Heart right ventricle (tissue), 16 donors: Measurements from ENCODE around the gene DPAGT1. TPM values are rescaled to one million over a fixed set of nuclear protein-coding genes. Genes with fewer than 3 reads are reported as not detected.

ENCODE experiments used
- ATAC-seq, 8 donors: fragments of 200-7000 bp; cut with Tn5 transposase; one replicate each; pipeline ENCODE4 v1.9.1; 2020; ENCODE audit warnings: mild to moderate bottlenecking in 8 of 8, moderate library complexity in 8 of 8, moderate number of reproducible peaks in 1 of 8
- DNase-seq, 2 donors: peaks; one replicate each; pipeline ENCODE4 v3.0.0-alpha.2; 2020
- H3K27ac ChIP-seq, 10 donors: fragments of 200-600 bp; sonication (generic) in 2 of 10; one replicate each; pipeline versions ENCODE4 v1.5.0 to v1.8.0; 2020 to 2022; ENCODE audit warnings: mild to moderate bottlenecking in 3 of 10
- H3K27me3 ChIP-seq, 7 donors: fragments of 200-600 bp; one replicate each; pipeline ENCODE4 v1.8.0; 2021 to 2022; ENCODE audit warnings: mild to moderate bottlenecking in 2 of 7
- H3K36me3 ChIP-seq, 9 donors: fragments of 200-600 bp; sonication (generic) in 1 of 9; one replicate each; pipeline versions ENCODE4 v1.5.0 to v1.8.0; 2020 to 2022; ENCODE audit warnings: mild to moderate bottlenecking in 2 of 9
- H3K4me1 ChIP-seq, 9 donors: fragments of 200-600 bp; sonication (generic) in 1 of 9; one replicate each; pipeline versions ENCODE4 v1.5.0 to v1.8.0; 2020 to 2022; ENCODE audit warnings: mild to moderate bottlenecking in 4 of 9
- H3K4me3 ChIP-seq, 10 donors: fragments of 200-600 bp; sonication (generic) in 2 of 10; one replicate each; pipeline versions ENCODE4 v1.5.0 to v1.8.0; 2020 to 2022; ENCODE audit warnings: mild to moderate bottlenecking in 7 of 10, moderate library complexity in 2 of 10
- H3K9me3 ChIP-seq, 11 donors: fragments of 200-600 bp in 10 of 11; sonication (generic) in 2 of 11; one replicate each; pipeline versions ENCODE4 v1.5.0 to v1.8.0; 2013 to 2022; ENCODE audit warnings: mild to moderate bottlenecking in 2 of 11, control low read depth in 1 of 11, moderate library complexity in 1 of 11
- WGBS, 2 donors: extraction: QIAGEN DNeasy Blood & Tissue Kit; methylation state at CpG; one replicate each; pipeline ENCODE4 v1.1.7; 2013; ENCODE audit warnings: inconsistent platforms in 1 of 2; 5-methylcytosine and 5-hydroxymethylcytosine counted together
- intact Hi-C, 10 donors: fragments of 100-400 bp; cut with DNase I; formaldehyde crosslinking; loops; one replicate each; pipeline versions ENCODE4 v1.11.1 to v1.14.2; 2022
- polyA plus RNA-seq, 2 donors: library from polyadenylated mRNA; stranded (reverse); fragments of 200-250 nt; gene quantifications; one replicate each; pipeline ENCODE4 v1.2.3, GENCODE V29; 2013
- total RNA-seq, 10 donors: library from RNA; stranded (reverse); fragmentation: NEBNext Ultra II Directional in 3 of 10; extraction: Animal tissue kit (Norgen Biotek cat#: 25700) in 3 of 10; gene quantifications; one replicate each; pipeline versions ENCODE4 v1.2.1 to v1.2.4, GENCODE V29; 2021 to 2023
- TF ChIP-seq, protein P1 (sequence below), 9 donors: fragments of 200-600 bp; sonication (generic) in 2 of 9; IDR thresholded peaks; one replicate each; pipeline versions ENCODE4 v1.5.0 to v1.8.0; 2021 to 2022; ENCODE audit warnings: antibody characterized with exemption in 9 of 9, mild to moderate bottlenecking in 5 of 9, moderate library complexity in 1 of 9
- donor health status: Arrhythmogenic right ventricular cardiomyopathy.
- donor health status: ischemic (EF 13 %, LVEDD 7.1; RV severe dilation, severe dysfunction).
- donor health status: healthy with polysubstance abuse.
- donor health status: DM: no; HTN: yes; CAD: no.
- donor health status: DM: no; HTN: no; CAD: no.
- donor health status: ischemic (EF 25% LVEDD 6.9; RV normal size, moderate dysfunction).
- donor health status: ischemic (EF 25% LVEDD 5.7; RV mildly dilated, moderate dysfunction).
- donor health status: healthy.
- donor health status: DM: yes; HTN: yes; CAD: no.
- donor health status: Ischemic cardiomyopathy.
- donor health status: ischemic (EF 35%, LVEDD 5.7; RV mildly dilated, moderate dysfunction).
- donor health status: nonischemic (EF 11% LVEDD 7.7; RV severe dilation, severe dysfunction).
- donor health status: DM: yes; HTN: yes; CAD: no.
- donor health status: PGD.
- donor health status: ischemic (EF 29% LVEDD 5.4; RV normal size, mild dysfunction).
- donor health status: nonischemic (EF 23%, LVEDD 6.1; RV moderate dilation, normal function).

The DPAGT1 gene
- total and polyA plus RNA-seq, 12 donors = 8.6 to 24.3 (median 16.5) TPM

DNA sequence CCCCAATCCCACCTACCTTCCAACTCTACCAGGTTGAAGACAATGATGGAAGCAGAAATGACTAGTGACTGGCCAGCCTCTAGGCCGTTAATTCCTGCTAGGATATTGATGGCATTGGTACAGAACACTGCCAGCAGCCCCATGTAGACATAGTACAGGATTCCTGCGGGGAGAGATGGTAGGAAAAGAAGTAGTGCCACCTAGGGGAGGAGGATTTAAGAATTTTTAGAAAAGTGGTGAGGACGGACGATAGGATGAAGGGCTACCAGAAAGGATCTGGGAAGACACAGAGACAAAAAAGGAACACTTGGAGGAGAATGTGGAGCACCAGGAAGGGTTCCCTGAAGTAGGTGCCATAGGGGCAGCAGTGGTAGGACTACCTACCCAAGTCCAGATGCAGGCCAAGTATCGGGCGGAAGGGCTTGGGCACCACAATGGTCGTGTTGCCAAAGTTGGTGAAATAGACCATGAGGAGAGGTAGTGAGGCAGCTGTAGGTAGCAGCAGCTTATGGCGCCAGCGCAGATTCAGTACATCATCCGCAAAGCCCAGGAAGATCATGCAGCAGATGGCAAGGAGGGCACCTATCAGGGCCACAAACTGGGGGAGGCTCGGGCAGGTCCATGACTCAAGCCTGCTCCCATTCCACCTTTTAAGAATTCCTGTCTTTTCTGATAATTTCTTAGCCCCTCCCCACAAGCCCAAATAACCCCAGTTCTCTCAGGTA, 1.2 kb downstream of the DPAGT1 start:
- WGBS, 2 donors = 51 to 56% methylated on average over 11 of the region's 11 CpGs
- no peaks in the 10 kb centered on the region for H3K9me3 ChIP-seq
- H3K27ac ChIP-seq = peak overlapping the region in 2 of 10 donors; percentile 92 to 93
- TF ChIP-seq, protein P1, sequence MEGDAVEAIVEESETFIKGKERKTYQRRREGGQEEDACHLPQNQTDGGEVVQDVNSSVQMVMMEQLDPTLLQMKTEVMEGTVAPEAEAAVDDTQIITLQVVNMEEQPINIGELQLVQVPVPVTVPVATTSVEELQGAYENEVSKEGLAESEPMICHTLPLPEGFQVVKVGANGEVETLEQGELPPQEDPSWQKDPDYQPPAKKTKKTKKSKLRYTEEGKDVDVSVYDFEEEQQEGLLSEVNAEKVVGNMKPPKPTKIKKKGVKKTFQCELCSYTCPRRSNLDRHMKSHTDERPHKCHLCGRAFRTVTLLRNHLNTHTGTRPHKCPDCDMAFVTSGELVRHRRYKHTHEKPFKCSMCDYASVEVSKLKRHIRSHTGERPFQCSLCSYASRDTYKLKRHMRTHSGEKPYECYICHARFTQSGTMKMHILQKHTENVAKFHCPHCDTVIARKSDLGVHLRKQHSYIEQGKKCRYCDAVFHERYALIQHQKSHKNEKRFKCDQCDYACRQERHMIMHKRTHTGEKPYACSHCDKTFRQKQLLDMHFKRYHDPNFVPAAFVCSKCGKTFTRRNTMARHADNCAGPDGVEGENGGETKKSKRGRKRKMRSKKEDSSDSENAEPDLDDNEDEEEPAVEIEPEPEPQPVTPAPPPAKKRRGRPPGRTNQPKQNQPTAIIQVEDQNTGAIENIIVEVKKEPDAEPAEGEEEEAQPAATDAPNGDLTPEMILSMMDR (IDR thresholded peaks at IDR 0.05) = peak in 3 of 9 donors; percentile 13 to 42 (median 21)
- H3K27me3 ChIP-seq = no peaks in the 10 kb centered on the region
- no peak for DNase-seq
- H3K4me3 ChIP-seq = peak overlapping the region in 9 of 10 donors; percentile 69 to 89 (median 79)
- ATAC-seq = no peak
- intact Hi-C loops = loop anchor here in 4 of 10 donors (5.0 to 10.0 kb wide), 4 partner anchors 83 to 222 kb away; partner anchors contain the start of genes RPS25 (in 1 of the 4) and TRAPPC4 (in 1 of the 4)
- H3K4me1 ChIP-seq = peaks cover 5 to 47% (median 34%) of the 10 kb centered on the region in 9 donors
- H3K36me3 ChIP-seq = peaks cover 0 to 35% (median 16%) of the 10 kb centered on the region in 9 donors

DNA sequence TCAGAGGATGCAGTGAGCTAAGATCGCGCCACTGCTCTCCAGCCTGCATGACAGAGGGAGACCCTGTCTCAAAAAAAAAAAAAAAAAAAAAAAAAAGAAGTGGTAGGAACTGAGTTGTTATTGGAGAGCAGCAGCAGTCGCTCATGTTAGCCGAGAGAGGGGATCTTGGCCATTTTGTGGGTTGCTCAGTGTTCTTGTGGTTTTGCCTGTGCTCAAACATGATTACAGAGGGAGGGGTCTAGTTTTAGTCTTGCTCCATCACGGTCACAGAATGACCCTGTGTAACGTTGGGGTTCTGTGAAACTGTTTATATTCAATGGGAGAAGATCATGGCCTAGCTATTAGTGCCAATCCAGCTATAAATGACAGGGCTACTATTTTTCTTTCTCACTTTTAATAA, 1.9 kb downstream of the DPAGT1 start:
- 79 to 83% methylated on average over 6 of the region's 6 CpGs for WGBS, 2 donors
- Histone ChIP-seq H3K27ac (no peak overlapping the region), H3K4me1 (peaks cover 5 to 44% (median 34%) of the 10 kb centered on the region in 9 donors), H3K36me3 (peaks cover 0 to 35% (median 16%) of the 10 kb centered on the region in 9 donors), H3K4me3 (no peak overlapping the region), H3K27me3 (no peaks in the 10 kb centered on the region), H3K9me3 (no peaks in the 10 kb centered on the region)
- ATAC-seq (no peak), DNase-seq (no peak)
- TF ChIP-seq, protein P1 (IDR thresholded peaks at IDR 0.05) = no peak
- intact Hi-C loops = loop anchor here in 6 of 10 donors (5.0 to 10.0 kb wide), 5 partner anchors 82 to 223 kb away; partner anchors contain the start of genes MCAM (in 1 of the 6), RPS25 (in 1 of the 6) and TRAPPC4 (in 1 of the 6)

DNA sequence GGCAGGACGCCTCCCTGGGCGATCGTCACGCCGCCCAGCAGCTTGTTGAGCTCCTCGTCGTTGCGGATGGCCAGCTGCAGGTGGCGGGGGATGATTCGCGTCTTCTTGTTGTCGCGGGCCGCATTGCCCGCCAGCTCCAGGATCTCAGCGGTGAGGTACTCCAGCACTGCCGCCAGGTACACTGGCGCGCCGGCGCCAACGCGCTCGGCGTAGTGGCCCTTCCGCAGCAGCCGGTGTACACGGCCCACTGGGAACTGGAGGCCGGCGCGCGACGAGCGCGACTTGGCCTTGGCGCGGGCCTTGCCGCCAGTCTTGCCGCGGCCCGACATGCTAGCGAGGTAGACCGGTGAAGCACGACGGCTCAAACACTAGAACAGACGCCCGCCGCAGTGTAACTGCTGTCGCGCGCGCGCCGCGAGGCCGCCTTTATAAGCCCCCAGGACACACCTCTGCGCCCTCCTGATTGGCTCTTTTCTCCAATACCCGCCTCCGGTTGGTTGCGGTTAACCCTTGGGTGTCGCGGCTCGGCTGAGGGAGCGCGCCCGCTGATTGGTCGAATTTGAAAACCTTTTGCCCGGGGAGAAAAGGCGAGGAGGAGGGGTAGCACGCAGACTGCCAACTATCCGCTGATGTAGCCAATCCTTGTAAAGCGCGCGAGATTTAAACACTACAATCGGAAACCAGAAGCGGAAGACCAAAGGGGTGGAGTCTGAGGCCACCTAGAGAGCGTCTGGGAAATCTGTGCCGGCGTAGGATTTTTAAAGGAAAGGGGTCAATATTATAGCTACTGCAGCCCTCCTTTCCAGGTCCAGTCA, 6.4 kb downstream of the DPAGT1 start:
- intact Hi-C loops = loop anchor here in 6 of 10 donors (1.0 to 10.0 kb wide), 8 partner anchors 26 to 220 kb away; partner anchors contain the start of genes HINFP (in 2 of the 6), MCAM (in 1 of the 6), NLRX1 (in 1 of the 6) and RPS25 (in 1 of the 6)
- ATAC-seq = peak; percentile 94 to 98 (median 97)
- Histone ChIP-seq H3K9me3 (no peaks in the 10 kb centered on the region), H3K27ac (peak overlapping the region; percentile 82 to 95 (median 94)), H3K4me1 (peaks cover 10 to 47% (median 28%) of the 10 kb centered on the region in 9 donors), H3K36me3 (peaks cover 0 to 63% (median 19%) of the 10 kb centered on the region in 9 donors), H3K27me3 (no peaks in the 10 kb centered on the region), H3K4me3 (peak overlapping the region; percentile 58 to 98 (median 84))
- TF ChIP-seq, protein P1 (IDR thresholded peaks at IDR 0.05) = peak in 3 of 9 donors; percentile 16 to 32 (median 20)
- 0% methylated on average over 79 of the region's 79 CpGs for WGBS, 2 donors
- DNase-seq = peak; percentile 97 to 99

DNA sequence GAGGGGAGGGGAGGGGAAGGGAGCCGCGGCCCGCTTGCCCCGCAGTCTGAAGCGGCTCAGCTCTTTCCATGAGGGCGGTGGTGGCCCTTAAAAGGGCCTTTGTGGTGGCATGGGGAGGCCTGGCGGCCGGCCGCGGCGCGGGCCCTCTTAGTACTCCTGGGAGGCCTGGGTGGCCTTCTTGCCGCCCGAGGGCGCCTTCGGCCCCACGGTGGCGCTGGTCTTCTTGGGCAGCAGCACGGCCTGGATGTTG, 6.9 kb downstream of the DPAGT1 start:
- 0% methylated on average over 12 to 19 of the region's 19 CpGs for WGBS, 2 donors
- Histone ChIP-seq H3K27ac (peak overlapping the region; percentile 82 to 95 (median 94)), H3K4me3 (peak overlapping the region; percentile 58 to 98 (median 84)), H3K4me1 (peaks cover 10 to 45% (median 25%) of the 10 kb centered on the region in 9 donors), H3K27me3 (no peaks in the 10 kb centered on the region), H3K9me3 (no peaks in the 10 kb centered on the region), H3K36me3 (peaks cover 0 to 68% (median 19%) of the 10 kb centered on the region in 9 donors)
- DNase-seq (peak; percentile 79 to 85), ATAC-seq (peak; percentile 77 to 91 (median 86))
- intact Hi-C loops = loop anchor here in 6 of 10 donors (1.0 to 10.0 kb wide), 8 partner anchors 27 to 220 kb away; partner anchors contain the start of genes HINFP (in 2 of the 6), MCAM (in 1 of the 6), NLRX1 (in 1 of the 6) and RPS25 (in 1 of the 6)
- TF ChIP-seq, protein P1 (IDR thresholded peaks at IDR 0.05) = peak; percentile 55 to 90 (median 70)
